AG08395 (cell line): ENCODE measurements around the gene PRR27.
"Not testable (repeated sequence)": the region's sequence is repeated elsewhere in the genome, so short reads cannot be mapped to it uniquely, and the experiment has no call there.

ENCODE experiments used
- DNase-seq: peaks from one replicate; pipeline ENCODE4 v3.0.0; 2012; ENCODE audit warnings: mixed read lengths, low spot score

The PRR27 gene

DNA sequence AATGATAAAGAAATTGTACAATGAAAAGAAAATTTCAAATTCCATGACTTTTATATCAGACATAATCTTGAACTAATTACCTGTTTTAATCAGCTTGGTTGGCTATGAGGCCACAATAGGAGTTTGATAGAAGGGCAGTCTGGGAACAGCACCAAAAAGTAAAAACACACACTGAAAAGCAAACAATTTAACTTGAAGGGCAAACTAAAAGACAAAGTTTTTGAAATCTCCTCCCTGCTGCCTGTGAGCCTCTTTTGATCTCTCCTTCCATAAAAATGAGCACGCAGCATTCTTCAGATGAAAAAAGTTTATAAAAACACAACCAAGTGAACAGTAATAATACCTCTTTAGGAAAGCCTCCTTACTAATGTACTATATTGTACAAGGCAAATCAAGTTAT lies 49.6 kb downstream of the PRR27 start:
- DNase-seq, result no peak

DNA sequence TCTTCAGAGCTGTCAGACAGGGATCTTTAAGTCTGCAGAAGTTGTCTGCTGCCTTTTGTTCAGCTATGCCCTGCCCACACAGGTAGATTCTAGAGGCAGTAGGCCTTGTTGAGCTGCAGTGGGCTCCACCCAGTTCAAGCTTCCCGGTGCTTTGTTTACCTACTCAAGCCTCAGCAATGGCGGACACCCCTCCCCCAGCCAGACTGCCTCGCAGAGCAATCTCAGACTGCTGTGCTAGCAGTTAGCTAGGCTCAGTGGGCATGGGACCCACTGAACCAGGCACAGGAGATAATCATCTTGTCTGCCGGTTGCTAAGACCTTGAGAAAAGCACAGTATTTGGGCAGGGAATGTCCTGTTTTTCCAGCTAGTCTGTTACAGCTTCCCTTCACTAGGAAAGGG lies 58.7 kb downstream of the PRR27 start:
- DNase-seq, result not testable (repeated sequence)
